Stimulated activated CD4-positive, alpha-beta T cell treated with anti-CD3 and anti-CD28 coated beads, Interleukin-1b, Interleukin-23, amount 100 ng/mL, for 48 hours (primary cell): ENCODE data around the gene ANKRD29.

Experiments
- DNase-seq: peaks from one replicate; pipeline ENCODE4 v3.0.0-alpha.2; 2020

Gene ANKRD29

DNA sequence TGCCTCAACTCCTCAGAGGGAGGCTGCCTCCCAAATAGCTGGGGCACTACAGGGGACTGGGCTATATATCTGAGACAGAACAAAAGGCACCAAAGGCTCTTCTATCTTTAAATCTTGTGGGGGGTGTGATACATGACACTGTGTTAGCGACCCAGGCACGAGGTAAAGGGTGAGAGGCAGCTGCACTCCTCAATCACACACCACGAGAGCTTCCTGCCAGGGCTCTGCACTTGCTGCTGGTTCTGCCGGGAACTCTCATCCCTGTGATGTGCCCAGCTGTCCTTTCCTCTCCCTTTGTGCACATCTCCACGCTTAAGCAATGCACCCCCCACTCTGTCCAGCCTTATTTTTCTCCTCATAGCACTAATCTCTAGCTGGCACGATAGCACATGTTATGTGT is 108.8 kb downstream of the ANKRD29 start:
- DNase-seq: no peak

DNA sequence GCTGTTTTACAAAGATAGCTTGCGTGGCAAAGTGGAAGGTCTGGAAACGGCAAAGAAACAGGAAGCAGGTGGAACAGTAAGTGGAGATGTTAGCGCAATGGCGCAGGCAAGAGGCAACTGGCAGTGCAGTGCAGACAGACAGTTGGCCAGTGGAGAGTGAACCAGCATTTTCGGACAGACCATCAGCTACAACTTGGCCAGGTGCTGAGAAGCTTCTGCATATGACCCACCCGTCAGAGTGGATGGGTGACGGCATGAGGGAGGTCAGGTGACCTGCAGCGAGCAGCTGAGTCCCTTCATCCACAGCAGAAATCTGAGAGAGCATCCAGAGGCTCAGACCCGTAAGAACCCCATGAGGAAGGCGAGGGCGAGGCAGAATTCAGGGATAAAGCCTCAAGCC is 110.2 kb downstream of the ANKRD29 start:
- DNase-seq: no peak

DNA sequence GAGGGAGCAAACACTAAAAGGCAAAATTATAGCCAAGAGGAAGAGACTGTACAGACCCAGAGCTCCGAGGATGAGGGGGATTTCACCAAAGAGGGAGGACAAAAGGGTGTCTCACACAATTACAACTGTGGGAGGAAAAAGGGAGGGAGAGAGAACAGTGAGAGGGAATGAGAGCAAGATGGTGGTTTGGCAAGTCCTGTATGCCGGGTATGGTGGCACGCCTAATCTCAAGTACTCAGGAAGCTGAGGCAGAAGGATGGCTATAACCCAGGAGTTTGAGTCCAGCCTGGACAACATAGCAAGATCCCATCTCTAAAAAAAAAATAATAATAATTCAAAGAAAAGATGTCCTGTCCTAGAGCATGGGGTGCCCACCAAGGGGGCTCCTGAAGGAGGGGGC is 110.7 kb downstream of the ANKRD29 start:
- no peak for DNase-seq

DNA sequence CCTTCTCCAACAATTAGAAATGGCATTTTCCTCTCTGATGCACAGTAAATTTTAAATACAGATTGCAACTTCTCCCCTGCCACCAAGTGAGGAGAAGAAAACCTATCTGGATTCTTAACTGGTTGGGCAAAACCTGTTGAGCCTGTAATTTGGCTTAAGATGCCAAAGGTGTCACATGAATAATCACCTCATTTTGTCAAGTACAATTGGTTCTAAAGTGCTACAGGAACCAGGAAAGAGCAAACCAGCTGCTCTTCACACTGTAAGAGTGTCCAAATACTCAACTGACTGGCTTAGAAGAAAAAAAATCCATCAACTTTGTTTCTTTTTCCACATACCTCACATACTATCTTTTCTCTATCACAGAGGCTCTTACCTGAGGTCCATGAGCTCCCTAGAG is 111.8 kb downstream of the ANKRD29 start:
- no peak for DNase-seq
